Natural killer cell (primary cell): ENCODE results near the gene DOK3. TPM values are rescaled to one million over a fixed set of nuclear protein-coding genes. Genes with fewer than 3 reads are reported as not detected.

Source experiments
- ATAC-seq, 3 donors: fragments of 150-1000 bp in 2 of 3; fragments of 200-7000 bp in 1 of 3; cut with Tn5 transposase; 1 replicate in 1 of 3; 2 replicates in 2 of 3; pipeline ENCODE4 v1.10.0; 2021; ENCODE audit warnings: mild to moderate bottlenecking in 2 of 3, moderate library complexity in 2 of 3
- DNase-seq, 2 donors: peaks; one replicate each; pipeline versions ENCODE4 v3.0.0 to v3.0.0-alpha.2; 2013 to 2021; ENCODE audit warnings: mixed read lengths in 1 of 2
- H3K27ac ChIP-seq: one replicate; pipeline ENCODE4 v1.5.1; 2013; ENCODE audit warnings: mild to moderate bottlenecking, low read length
- H3K27me3 ChIP-seq: one replicate; pipeline ENCODE4 v1.6.1; 2013; ENCODE audit warnings: low read length; ENCODE audit not compliant: control insufficient read depth, insufficient read depth
- H3K36me3 ChIP-seq: one replicate; pipeline ENCODE4 v1.6.1; 2013; ENCODE audit warnings: low read length; ENCODE audit not compliant: control insufficient read depth, insufficient read depth
- H3K4me1 ChIP-seq: one replicate; pipeline ENCODE4 v1.6.1; 2013; ENCODE audit warnings: low read length; ENCODE audit not compliant: control insufficient read depth, insufficient read depth
- H3K4me3 ChIP-seq: one replicate; pipeline ENCODE4 v1.5.1; 2013; ENCODE audit warnings: low read length
- H3K9me3 ChIP-seq: one replicate; pipeline ENCODE4 v1.6.1; 2013; ENCODE audit warnings: low read length; ENCODE audit not compliant: control insufficient read depth, insufficient read depth
- H3K27ac Mint-ChIP-seq, 2 donors: one replicate each; pipeline ENCODE4 v1.8.0; 2022; ENCODE audit warnings: mild to moderate bottlenecking in 2 of 2, mixed read lengths in 2 of 2, moderate library complexity in 1 of 2
- H3K27me3 Mint-ChIP-seq, 2 donors: one replicate each; pipeline ENCODE4 v1.8.0; 2022; ENCODE audit warnings: low read depth in 2 of 2, mixed read lengths in 2 of 2
- H3K36me3 Mint-ChIP-seq: one replicate; pipeline ENCODE4 v1.8.0; 2022; ENCODE audit warnings: mixed read lengths
- H3K4me1 Mint-ChIP-seq, 2 donors: one replicate each; pipeline ENCODE4 v1.8.0; 2022; ENCODE audit warnings: mixed read lengths in 2 of 2
- H3K4me3 Mint-ChIP-seq: one replicate; pipeline ENCODE4 v1.8.0; 2022; ENCODE audit warnings: mild to moderate bottlenecking, moderate library complexity, mixed read lengths
- H3K9me3 Mint-ChIP-seq, 2 donors: one replicate each; pipeline ENCODE4 v1.8.0; 2022; ENCODE audit warnings: mixed read lengths in 2 of 2
- CTCF ChIP-seq: fragments of 200-600 bp; IDR thresholded peaks from one replicate; pipeline ENCODE4 v1.8.0; 2022; ENCODE audit warnings: antibody characterized with exemption
- WGBS: methylation state at CpG from one replicate; pipeline ENCODE4 v1.1.7; 2013; ENCODE audit warnings: missing lambda C conversion rate; ENCODE audit not compliant: insufficient coverage; 5-methylcytosine and 5-hydroxymethylcytosine counted together
- intact Hi-C: fragments of 100-400 bp; cut with micrococcal nuclease; formaldehyde crosslinking; loops from one replicate; pipeline ENCODE4 v1.14.2; 2022
- total RNA-seq, 4 donors: library from RNA; stranded (reverse); fragments of 120-200 nt in 1 of 4; gene quantifications; one replicate each; pipeline versions ENCODE4 v1.2.3 to v1.2.4, GENCODE V29; 2013 to 2022

The DOK3 gene
- total RNA-seq, 3 donors from 2014 or later (not counting 1 experiment from before 2014, with no cell fraction given) = 3.5 to 19.8 (median 9.1) TPM

- TF ChIP-seq CTCF = no peak
- Histone ChIP-seq H3K9me3 (no peaks in the 10 kb centered on the region), H3K27me3 (no peaks in the 10 kb centered on the region), H3K4me1 (no peaks in the 10 kb centered on the region), H3K36me3 (peaks cover 36% of the 10 kb centered on the region), H3K27ac (no peak overlapping the region), H3K4me3 (no peak overlapping the region)
- no peaks in the 10 kb centered on the region for H3K9me3 Mint-ChIP-seq
- H3K27ac Mint-ChIP-seq = no peak overlapping the region
- no peaks in the 10 kb centered on the region for H3K27me3 Mint-ChIP-seq
- H3K4me3 Mint-ChIP-seq = no peak overlapping the region
- no peak for ATAC-seq
- H3K36me3 Mint-ChIP-seq = no peaks in the 10 kb centered on the region
- no peak for DNase-seq
- intact Hi-C loops = no loop called here
- WGBS = 100% methylated on average over 2 of the region's 2 CpGs
- H3K4me1 Mint-ChIP-seq = peaks cover 23 to 30% of the 10 kb centered on the region in 2 donors
Observed at GRCh38 chr5:177539411-177539810, 29.8 kb upstream of the DOK3 start.

- Mint-ChIP-seq H3K4me1 (peaks cover 19 to 30% of the 10 kb centered on the region in 2 donors), H3K4me3 (no peak overlapping the region), H3K27me3 (no peaks in the 10 kb centered on the region), H3K27ac (no peak overlapping the region), H3K9me3 (no peaks in the 10 kb centered on the region), H3K36me3 (no peaks in the 10 kb centered on the region)
- H3K36me3 ChIP-seq = peaks cover 38% of the 10 kb centered on the region
- no peak overlapping the region for H3K27ac ChIP-seq
- WGBS = 95% methylated on average over 10 of the region's 10 CpGs
- TF ChIP-seq CTCF = no peak
- intact Hi-C loops = no loop called here
- ATAC-seq (no peak), DNase-seq (no peak)
- no peaks in the 10 kb centered on the region for H3K27me3 ChIP-seq
- H3K9me3 ChIP-seq = no peaks in the 10 kb centered on the region
- no peaks in the 10 kb centered on the region for H3K4me1 ChIP-seq
- no peak overlapping the region for H3K4me3 ChIP-seq
Observed at GRCh38 chr5:177538876-177539275, 29.2 kb upstream of the DOK3 start.

- Mint-ChIP-seq H3K4me1 (peaks cover 12 to 18% of the 10 kb centered on the region in 2 donors), H3K36me3 (no peaks in the 10 kb centered on the region), H3K27me3 (no peaks in the 10 kb centered on the region), H3K4me3 (no peak overlapping the region), H3K27ac (peak overlapping the region in 1 of 2 donors; percentile 50), H3K9me3 (no peaks in the 10 kb centered on the region)
- no peaks in the 10 kb centered on the region for H3K4me1 ChIP-seq
- H3K4me3 ChIP-seq = no peak overlapping the region
- WGBS = 90% methylated on average over 15 of the region's 15 CpGs
- no peaks in the 10 kb centered on the region for H3K27me3 ChIP-seq
- DNase-seq (no peak), ATAC-seq (no peak)
- no peak overlapping the region for H3K27ac ChIP-seq
- no peak for TF ChIP-seq CTCF
- H3K36me3 ChIP-seq = peaks cover 42% of the 10 kb centered on the region
- intact Hi-C loops = no loop called here
- H3K9me3 ChIP-seq = no peaks in the 10 kb centered on the region
Observed at GRCh38 chr5:177537389-177538361, 28.0 kb upstream of the DOK3 start.
